KMS-11 (cell line): ENCODE measurements around the gene PCSK7.

ENCODE experiments used
- H2AFZ ChIP-seq: fragments of 200-600 bp; sonication (generic); 2 replicates; pipeline ENCODE4 v1.6.1; 2016; ENCODE audit warnings: antibody characterized with exemption, mixed run types, low read depth
- H3K27ac ChIP-seq: fragments of 200-600 bp; sonication (generic); 2 replicates; pipeline ENCODE4 v1.6.1; 2016; ENCODE audit warnings: mild to moderate bottlenecking, mixed run types
- H3K27me3 ChIP-seq: fragments of 200-600 bp; sonication (generic); 2 replicates; pipeline ENCODE4 v1.6.1; 2017; ENCODE audit warnings: mild to moderate bottlenecking, low read depth, mixed run types, moderate library complexity; ENCODE audit not compliant: insufficient read depth
- H3K36me3 ChIP-seq: fragments of 200-600 bp; sonication (generic); 2 replicates; pipeline ENCODE4 v1.6.1; 2017; ENCODE audit warnings: mild to moderate bottlenecking, mixed run types; ENCODE audit not compliant: insufficient read depth
- H3K4me1 ChIP-seq: fragments of 200-600 bp; sonication (generic); 2 replicates; pipeline ENCODE4 v1.6.1; 2016; ENCODE audit warnings: mild to moderate bottlenecking, low read depth, mixed run types; ENCODE audit not compliant: poor library complexity, severe bottlenecking
- H3K4me2 ChIP-seq: fragments of 200-600 bp; sonication (generic); 2 replicates; pipeline ENCODE4 v1.7.0; 2016; ENCODE audit warnings: mild to moderate bottlenecking, mixed run types
- H3K4me3 ChIP-seq: fragments of 200-600 bp; sonication (generic); IDR thresholded peaks from 2 replicates; pipeline ENCODE4 v1.6.1; 2017; ENCODE audit warnings: low read depth, low read length, mixed read lengths; ENCODE audit not compliant: insufficient read depth
- H3K79me2 ChIP-seq: fragments of 200-600 bp; sonication (generic); 2 replicates; pipeline ENCODE4 v1.6.1; 2016; ENCODE audit warnings: low read depth, mixed run types; ENCODE audit not compliant: insufficient read depth
- H3K9ac ChIP-seq: fragments of 200-600 bp; sonication (generic); 2 replicates; pipeline ENCODE4 v1.6.1; 2016; ENCODE audit warnings: mild to moderate bottlenecking, mixed run types
- H4K20me1 ChIP-seq: fragments of 200-600 bp; sonication (generic); 2 replicates; pipeline ENCODE4 v1.6.1; 2016; ENCODE audit warnings: mild to moderate bottlenecking, mixed run types; ENCODE audit not compliant: insufficient read depth
- TF ChIP-seq, protein P1 (sequence below): fragments of 200-600 bp; sonication (generic); conservative IDR thresholded peaks from 2 replicates; pipeline ENCODE4 v1.6.1; 2017; ENCODE audit warnings: low read depth, mild to moderate bottlenecking, antibody characterized with exemption, low read length, moderate library complexity, mixed read lengths

The PCSK7 gene

DNA sequence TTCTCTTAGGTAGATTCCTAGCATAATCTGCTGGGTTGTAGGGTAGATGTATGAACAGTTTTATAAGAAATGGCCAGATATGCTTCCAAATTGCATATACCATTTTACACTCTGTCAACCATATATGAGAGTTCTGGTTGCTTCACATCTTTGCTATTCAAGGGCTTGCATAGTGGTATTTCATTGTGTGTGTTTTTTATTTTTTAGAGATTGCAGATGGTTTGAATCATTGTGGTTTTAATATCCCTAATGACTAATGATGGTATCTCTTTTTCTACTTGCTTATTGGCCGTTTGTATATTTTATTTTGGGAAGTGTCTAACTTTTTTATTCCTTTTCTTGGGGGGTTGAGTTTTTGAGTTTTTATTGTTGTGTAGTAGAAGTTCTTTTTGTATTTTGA, 27.5 kb upstream of the PCSK7 start:
- Histone ChIP-seq H3K36me3 (no peaks in the 10 kb centered on the region), H3K27me3 (no peaks in the 10 kb centered on the region), H3K79me2 (no peaks in the 10 kb centered on the region), H2AFZ (no peak overlapping the region), H3K4me1 (peaks cover 6% of the 10 kb centered on the region), H3K4me2 (no peak overlapping the region), H3K27ac (no peak overlapping the region), H3K9ac (no peak overlapping the region), H4K20me1 (no peaks in the 10 kb centered on the region), H3K4me3 (no peak overlapping the region)
- TF ChIP-seq, protein P1, sequence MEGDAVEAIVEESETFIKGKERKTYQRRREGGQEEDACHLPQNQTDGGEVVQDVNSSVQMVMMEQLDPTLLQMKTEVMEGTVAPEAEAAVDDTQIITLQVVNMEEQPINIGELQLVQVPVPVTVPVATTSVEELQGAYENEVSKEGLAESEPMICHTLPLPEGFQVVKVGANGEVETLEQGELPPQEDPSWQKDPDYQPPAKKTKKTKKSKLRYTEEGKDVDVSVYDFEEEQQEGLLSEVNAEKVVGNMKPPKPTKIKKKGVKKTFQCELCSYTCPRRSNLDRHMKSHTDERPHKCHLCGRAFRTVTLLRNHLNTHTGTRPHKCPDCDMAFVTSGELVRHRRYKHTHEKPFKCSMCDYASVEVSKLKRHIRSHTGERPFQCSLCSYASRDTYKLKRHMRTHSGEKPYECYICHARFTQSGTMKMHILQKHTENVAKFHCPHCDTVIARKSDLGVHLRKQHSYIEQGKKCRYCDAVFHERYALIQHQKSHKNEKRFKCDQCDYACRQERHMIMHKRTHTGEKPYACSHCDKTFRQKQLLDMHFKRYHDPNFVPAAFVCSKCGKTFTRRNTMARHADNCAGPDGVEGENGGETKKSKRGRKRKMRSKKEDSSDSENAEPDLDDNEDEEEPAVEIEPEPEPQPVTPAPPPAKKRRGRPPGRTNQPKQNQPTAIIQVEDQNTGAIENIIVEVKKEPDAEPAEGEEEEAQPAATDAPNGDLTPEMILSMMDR: no peak

DNA sequence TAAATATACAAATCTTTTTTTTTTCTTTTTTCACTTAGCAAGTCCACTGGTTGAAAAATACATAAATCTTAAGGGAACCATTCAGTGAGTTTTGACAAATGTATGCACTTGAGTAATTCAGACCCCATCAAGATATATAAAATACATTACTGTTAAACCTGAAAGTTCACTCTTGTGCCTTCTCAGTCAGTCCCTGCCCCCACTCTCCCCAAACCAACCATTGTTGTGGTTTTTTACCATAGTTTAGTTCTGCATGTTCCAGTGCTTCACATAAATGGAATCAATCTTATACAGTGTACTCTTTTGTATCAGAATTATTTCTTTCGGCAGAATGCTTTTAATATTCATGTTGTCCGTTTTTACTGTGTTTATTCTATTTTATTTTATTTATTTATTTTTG, 26.7 kb upstream of the PCSK7 start:
- Histone ChIP-seq H2AFZ (no peak overlapping the region), H3K27me3 (no peaks in the 10 kb centered on the region), H3K27ac (no peak overlapping the region), H4K20me1 (no peaks in the 10 kb centered on the region), H3K4me3 (no peak overlapping the region), H3K4me2 (no peak overlapping the region), H3K36me3 (no peaks in the 10 kb centered on the region), H3K79me2 (no peaks in the 10 kb centered on the region), H3K4me1 (peaks cover 6% of the 10 kb centered on the region), H3K9ac (no peak overlapping the region)
- TF ChIP-seq, protein P1: no peak

DNA sequence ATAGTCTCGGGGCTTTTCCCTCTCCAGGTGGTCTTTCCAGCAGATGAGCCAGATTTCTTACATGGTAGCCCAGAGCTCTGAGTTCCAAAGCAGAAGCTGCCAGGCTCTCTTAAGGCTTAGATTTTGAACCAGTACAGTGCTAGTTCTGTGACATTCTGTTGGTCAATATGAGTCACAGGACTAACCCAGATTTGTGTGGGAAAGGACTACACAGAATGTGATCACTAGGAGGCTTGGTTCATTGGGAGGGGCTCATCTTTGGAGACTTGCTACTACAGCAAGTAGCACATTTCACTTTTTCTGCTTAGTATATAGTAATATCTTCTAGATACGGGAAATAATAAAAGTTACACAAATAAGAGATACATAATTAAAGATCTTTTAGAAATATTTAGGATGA, 24.7 kb upstream of the PCSK7 start:
- H3K79me2 ChIP-seq: no peaks in the 10 kb centered on the region
- peaks cover 6% of the 10 kb centered on the region for H3K4me1 ChIP-seq
- TF ChIP-seq, protein P1: no peak
- no peak overlapping the region for H3K27ac ChIP-seq
- no peaks in the 10 kb centered on the region for H3K27me3 ChIP-seq
- H2AFZ ChIP-seq: no peak overlapping the region
- H3K4me2 ChIP-seq: no peak overlapping the region
- H3K9ac ChIP-seq: no peak overlapping the region
- no peaks in the 10 kb centered on the region for H4K20me1 ChIP-seq
- H3K4me3 ChIP-seq: no peak overlapping the region
- no peaks in the 10 kb centered on the region for H3K36me3 ChIP-seq

DNA sequence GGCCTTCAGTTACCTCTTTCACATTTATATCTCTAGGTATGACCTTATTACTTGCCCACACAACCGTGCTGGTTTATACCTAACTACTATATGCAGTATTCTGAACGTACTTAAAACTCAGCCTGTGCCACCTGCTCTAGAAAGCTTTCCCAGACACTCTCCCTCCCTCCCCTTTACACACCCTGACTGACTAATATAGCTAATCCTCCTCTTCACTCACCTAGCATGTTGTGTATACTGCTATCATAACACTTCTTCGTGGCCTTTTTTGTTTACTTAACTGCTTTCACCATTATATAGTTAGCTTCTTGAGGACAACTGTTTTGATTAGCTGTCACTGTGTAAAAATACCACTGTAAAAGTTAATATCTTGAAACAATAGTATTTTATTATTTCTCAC, 24.1 kb upstream of the PCSK7 start:
- Histone ChIP-seq H3K79me2 (no peaks in the 10 kb centered on the region), H3K9ac (no peak overlapping the region), H3K4me3 (no peak overlapping the region), H4K20me1 (no peaks in the 10 kb centered on the region), H3K27ac (no peak overlapping the region), H3K4me2 (no peak overlapping the region), H3K4me1 (peaks cover 6% of the 10 kb centered on the region), H3K36me3 (no peaks in the 10 kb centered on the region), H3K27me3 (no peaks in the 10 kb centered on the region), H2AFZ (no peak overlapping the region)
- TF ChIP-seq, protein P1: no peak

DNA sequence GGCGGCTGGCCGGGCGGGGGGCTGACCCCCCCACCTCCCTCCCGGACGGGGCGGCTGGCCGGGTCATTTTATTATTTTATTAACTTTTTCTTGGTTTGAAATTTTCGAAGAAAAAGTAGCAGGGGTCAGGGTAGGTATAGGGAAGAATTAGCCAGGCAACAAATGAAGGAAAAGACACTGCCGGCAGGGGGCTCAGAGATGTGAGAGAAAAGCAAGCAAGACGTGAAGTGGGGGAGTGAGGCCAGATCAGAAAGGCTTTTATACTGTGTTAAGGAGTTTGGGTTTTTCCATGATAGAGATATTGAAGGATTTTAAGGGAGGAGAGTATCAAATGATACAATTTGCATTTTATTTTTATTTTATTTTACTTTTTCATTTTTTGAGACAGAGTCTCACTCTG, 19.6 kb upstream of the PCSK7 start:
- H3K4me1 ChIP-seq: no peaks in the 10 kb centered on the region
- no peak overlapping the region for H3K4me2 ChIP-seq
- H3K4me3 ChIP-seq: no peak overlapping the region
- no peaks in the 10 kb centered on the region for H3K79me2 ChIP-seq
- H3K27me3 ChIP-seq: no peaks in the 10 kb centered on the region
- no peaks in the 10 kb centered on the region for H4K20me1 ChIP-seq
- H3K27ac ChIP-seq: no peak overlapping the region
- TF ChIP-seq, protein P1: no peak
- H2AFZ ChIP-seq: no peak overlapping the region
- no peak overlapping the region for H3K9ac ChIP-seq
- H3K36me3 ChIP-seq: no peaks in the 10 kb centered on the region
